Naive B cell (primary cell): ENCODE data around the gene GPX8. TPM values are rescaled to one million over a fixed set of nuclear protein-coding genes. Genes with fewer than 3 reads are reported as not detected.

ENCODE experiments used
- ATAC-seq, 2 donors: fragments of 150-1000 bp; cut with Tn5 transposase; 2 replicates each; pipeline ENCODE4 v1.10.0; 2021; ENCODE audit warnings: low read depth in 2 of 2, mild to moderate bottlenecking in 2 of 2, moderate library complexity in 2 of 2
- DNase-seq: peaks from one replicate; pipeline ENCODE4 v3.0.0; 2022
- H3K27ac Mint-ChIP-seq, 6 donors: one replicate each; pipeline ENCODE4 v1.8.0; 2020 to 2022; ENCODE audit warnings: mild to moderate bottlenecking in 6 of 6, mixed read lengths in 6 of 6, moderate library complexity in 5 of 6, inconsistent platforms in 2 of 6
- H3K27me3 Mint-ChIP-seq, 3 donors: one replicate each; pipeline ENCODE4 v1.8.0; 2021 to 2022; ENCODE audit warnings: mixed read lengths in 3 of 3, mild to moderate bottlenecking in 1 of 3
- H3K36me3 Mint-ChIP-seq, 2 donors: one replicate each; pipeline ENCODE4 v1.8.0; 2020 to 2022; ENCODE audit warnings: mixed read lengths in 2 of 2, inconsistent platforms in 1 of 2, mild to moderate bottlenecking in 1 of 2
- H3K4me1 Mint-ChIP-seq, 3 donors: one replicate each; pipeline ENCODE4 v1.8.0; 2020 to 2022; ENCODE audit warnings: mixed read lengths in 3 of 3, inconsistent platforms in 1 of 3, mild to moderate bottlenecking in 1 of 3, moderate library complexity in 1 of 3
- H3K4me3 Mint-ChIP-seq, 8 donors: one replicate each; pipeline ENCODE4 v1.8.0; 2020 to 2022; ENCODE audit warnings: mild to moderate bottlenecking in 8 of 8, mixed read lengths in 8 of 8, moderate library complexity in 8 of 8, inconsistent platforms in 2 of 8
- H3K9me3 Mint-ChIP-seq, 7 donors: one replicate each; pipeline ENCODE4 v1.8.0; 2020 to 2022; ENCODE audit warnings: mixed read lengths in 7 of 7, mild to moderate bottlenecking in 5 of 7, inconsistent platforms in 2 of 7, moderate library complexity in 1 of 7
- polyA plus RNA-seq, 6 donors: library from polyadenylated mRNA; unstranded; fragments of 300-500 nt; fragmentation: Illumina TruSeq; gene quantifications; one replicate each; pipeline ENCODE4 v1.2.3, GENCODE V29; 2021; ENCODE audit warnings: low read depth in 6 of 6

Gene GPX8
- polyA plus RNA-seq, 6 donors from 2014 or later: not detected

DNA sequence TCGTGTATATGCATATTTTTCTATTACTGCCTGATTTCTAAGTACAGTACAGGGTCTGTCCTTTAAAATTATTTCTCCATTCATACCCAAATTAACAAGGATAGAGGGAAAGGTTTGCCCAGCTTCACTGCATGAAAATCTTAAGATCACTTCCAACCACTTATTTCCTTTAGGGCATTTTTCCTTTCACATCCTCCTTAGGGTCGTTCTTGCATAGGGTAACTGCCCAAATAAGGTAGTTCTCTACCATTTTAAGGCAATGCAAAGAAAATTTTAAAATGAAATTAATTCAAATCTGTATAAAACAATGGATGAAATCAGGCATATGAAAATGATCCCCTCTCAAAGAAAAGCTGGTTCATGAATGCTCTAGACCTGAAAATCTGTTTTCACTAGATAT is 17.1 kb downstream of the GPX8 start:
- H3K9me3 Mint-ChIP-seq: peaks cover 0 to 15% (median 10%) of the 10 kb centered on the region in 7 donors
- H3K4me3 Mint-ChIP-seq: peak overlapping the region in 6 of 8 donors; percentile 48 to 82 (median 60)
- DNase-seq (peak; percentile 31), ATAC-seq (no peak)
- no peak overlapping the region for H3K27ac Mint-ChIP-seq
- H3K27me3 Mint-ChIP-seq: peaks cover 74 to 89% (median 78%) of the 10 kb centered on the region in 3 donors
- H3K36me3 Mint-ChIP-seq: peaks cover 0 to 16% of the 10 kb centered on the region in 2 donors
- H3K4me1 Mint-ChIP-seq: peaks cover 37 to 41% (median 38%) of the 10 kb centered on the region in 3 donors

DNA sequence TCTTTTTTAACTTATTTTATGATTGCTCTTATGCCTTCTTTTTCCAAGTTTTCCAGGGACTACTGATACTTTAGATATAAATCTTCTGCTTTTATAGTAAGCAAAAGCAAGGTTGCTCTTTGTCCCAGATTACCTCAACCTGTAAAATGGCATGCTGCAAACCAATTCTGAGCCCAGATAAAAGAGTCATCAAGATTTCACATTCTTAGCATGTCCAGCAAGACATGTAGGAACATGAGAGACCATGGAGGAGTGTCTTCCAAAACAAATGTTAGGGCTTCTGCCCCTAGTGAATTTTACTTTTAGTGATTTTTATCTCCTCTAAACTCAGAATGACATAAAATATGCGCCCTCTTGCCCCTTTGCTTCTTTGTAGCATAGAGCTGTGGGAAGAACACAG is 20.0 kb downstream of the GPX8 start:
- H3K36me3 Mint-ChIP-seq: peaks cover 0 to 16% of the 10 kb centered on the region in 2 donors
- DNase-seq (no peak), ATAC-seq (no peak)
- peaks cover 20 to 23% (median 22%) of the 10 kb centered on the region in 3 donors for H3K4me1 Mint-ChIP-seq
- no peak overlapping the region for H3K27ac Mint-ChIP-seq
- peaks cover 5 to 25% (median 15%) of the 10 kb centered on the region in 7 donors for H3K9me3 Mint-ChIP-seq
- H3K27me3 Mint-ChIP-seq: peaks cover 63 to 81% (median 71%) of the 10 kb centered on the region in 3 donors
- no peak overlapping the region for H3K4me3 Mint-ChIP-seq

DNA sequence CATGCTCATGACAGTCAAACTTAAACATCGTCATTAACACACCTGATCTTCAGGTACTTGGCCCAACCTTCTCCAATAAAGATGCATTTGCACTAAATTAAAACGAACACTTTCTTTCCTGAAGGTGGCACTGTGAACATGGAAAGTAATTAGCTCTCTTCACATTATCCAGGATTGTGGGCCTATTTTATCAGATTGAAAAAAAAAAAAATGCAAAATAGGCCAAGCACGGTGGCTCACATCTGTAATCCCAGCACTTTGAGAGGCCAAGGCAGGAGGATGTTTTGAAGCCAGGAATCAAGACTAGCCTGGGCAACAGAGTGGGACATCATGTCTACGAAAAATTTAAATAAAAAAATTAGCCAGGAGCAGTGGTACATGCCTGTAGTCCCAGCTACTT is 27.4 kb downstream of the GPX8 start:
- Mint-ChIP-seq H3K36me3 (no peaks in the 10 kb centered on the region), H3K27ac (no peak overlapping the region), H3K4me1 (no peaks in the 10 kb centered on the region), H3K4me3 (no peak overlapping the region), H3K27me3 (peaks cover 38 to 66% (median 63%) of the 10 kb centered on the region in 3 donors), H3K9me3 (peaks cover 0 to 13% (median 4%) of the 10 kb centered on the region in 7 donors)
- no peak for ATAC-seq
- no peak for DNase-seq

DNA sequence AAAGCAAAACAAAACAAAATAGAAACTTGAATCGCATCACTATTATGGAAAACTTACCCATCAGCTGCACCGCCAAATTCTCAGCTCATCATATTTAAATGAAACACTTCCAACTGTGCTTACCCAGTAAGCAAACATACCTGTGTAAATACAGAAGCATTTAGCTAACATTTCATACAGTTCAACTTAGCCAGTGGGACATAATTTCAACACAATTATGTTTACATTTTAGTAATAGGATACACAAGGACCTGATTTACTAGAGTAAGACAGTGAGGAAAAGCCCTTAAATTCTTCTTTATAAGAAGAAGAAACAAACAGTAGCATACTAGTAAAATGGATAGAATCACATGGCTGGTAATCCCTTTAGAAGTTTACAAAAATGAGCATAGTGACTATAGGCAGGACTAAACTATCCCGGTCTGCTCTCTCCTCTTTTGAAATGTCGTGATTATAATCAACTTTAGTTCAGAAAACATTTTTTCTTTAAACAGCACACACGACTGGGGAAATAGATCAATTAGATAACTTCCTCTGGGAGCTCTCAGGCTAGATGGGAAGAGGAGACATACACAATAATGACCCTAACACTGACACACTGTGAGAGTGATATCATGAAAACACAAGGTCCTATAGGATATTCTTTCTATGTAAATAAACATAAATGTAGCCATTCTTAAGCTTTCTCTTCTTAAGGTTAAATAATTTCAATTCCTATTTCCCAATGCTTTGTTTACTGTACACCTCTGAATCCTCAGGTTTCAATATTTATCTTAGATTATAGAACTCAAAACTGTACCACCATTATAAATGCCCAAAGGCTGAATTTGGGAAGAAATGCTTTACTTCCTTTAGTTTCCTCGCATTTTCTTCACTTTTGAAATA is 28.9 kb downstream of the GPX8 start:
- no peaks in the 10 kb centered on the region for H3K4me1 Mint-ChIP-seq
- peaks cover 0 to 6% (median 0%) of the 10 kb centered on the region in 7 donors for H3K9me3 Mint-ChIP-seq
- no peak overlapping the region for H3K27ac Mint-ChIP-seq
- no peak overlapping the region for H3K4me3 Mint-ChIP-seq
- DNase-seq: no peak
- no peak for ATAC-seq
- no peaks in the 10 kb centered on the region for H3K36me3 Mint-ChIP-seq
- peaks cover 46 to 70% (median 67%) of the 10 kb centered on the region in 3 donors for H3K27me3 Mint-ChIP-seq

DNA sequence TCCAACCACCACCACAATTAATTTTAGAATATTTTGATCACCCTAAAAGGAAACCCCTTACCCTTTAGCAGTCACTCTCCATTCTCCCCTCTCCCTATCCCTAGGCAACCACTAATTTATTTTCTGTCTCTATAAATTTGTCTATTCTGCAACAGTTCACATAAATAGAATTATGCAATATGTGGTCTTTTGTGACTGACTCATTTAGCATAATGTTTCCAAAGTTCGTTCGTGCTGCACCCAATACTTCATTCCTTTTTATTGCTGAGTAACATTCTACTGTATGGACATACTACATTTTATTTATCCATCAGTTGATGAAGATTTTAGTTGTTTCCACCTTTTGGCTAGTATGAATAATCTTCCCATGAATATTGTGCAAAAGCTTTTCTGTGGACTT is 31.2 kb downstream of the GPX8 start:
- DNase-seq: no peak
- peaks cover 47 to 55% (median 49%) of the 10 kb centered on the region in 3 donors for H3K27me3 Mint-ChIP-seq
- no peak overlapping the region for H3K4me3 Mint-ChIP-seq
- no peaks in the 10 kb centered on the region for H3K36me3 Mint-ChIP-seq
- no peak for ATAC-seq
- no peaks in the 10 kb centered on the region for H3K4me1 Mint-ChIP-seq
- peaks cover 0 to 2% (median 0%) of the 10 kb centered on the region in 7 donors for H3K9me3 Mint-ChIP-seq
- no peak overlapping the region for H3K27ac Mint-ChIP-seq

DNA sequence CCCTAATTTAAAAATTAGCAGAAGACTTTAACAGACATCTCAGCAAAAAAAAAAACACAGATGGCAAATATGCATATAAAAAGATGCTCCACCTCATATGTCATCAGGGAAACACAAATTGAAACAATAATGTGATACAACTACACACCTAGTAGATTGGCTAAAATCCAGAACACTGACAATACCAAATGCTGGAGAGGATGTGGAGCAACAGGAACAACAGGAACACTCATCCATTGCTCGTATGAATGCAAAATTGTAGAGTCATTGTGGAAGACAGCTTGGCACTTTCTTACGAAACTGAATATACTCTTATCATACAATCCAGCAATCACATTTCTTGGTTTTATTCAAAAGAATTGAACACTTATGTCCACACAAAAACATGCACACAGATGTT is 45.0 kb downstream of the GPX8 start:
- Mint-ChIP-seq H3K27me3 (peaks cover 12 to 51% (median 45%) of the 10 kb centered on the region in 3 donors), H3K4me3 (no peak overlapping the region), H3K36me3 (no peaks in the 10 kb centered on the region), H3K4me1 (no peaks in the 10 kb centered on the region), H3K9me3 (peaks cover 0 to 7% (median 5%) of the 10 kb centered on the region in 7 donors), H3K27ac (no peak overlapping the region)
- ATAC-seq (no peak), DNase-seq (no peak)

DNA sequence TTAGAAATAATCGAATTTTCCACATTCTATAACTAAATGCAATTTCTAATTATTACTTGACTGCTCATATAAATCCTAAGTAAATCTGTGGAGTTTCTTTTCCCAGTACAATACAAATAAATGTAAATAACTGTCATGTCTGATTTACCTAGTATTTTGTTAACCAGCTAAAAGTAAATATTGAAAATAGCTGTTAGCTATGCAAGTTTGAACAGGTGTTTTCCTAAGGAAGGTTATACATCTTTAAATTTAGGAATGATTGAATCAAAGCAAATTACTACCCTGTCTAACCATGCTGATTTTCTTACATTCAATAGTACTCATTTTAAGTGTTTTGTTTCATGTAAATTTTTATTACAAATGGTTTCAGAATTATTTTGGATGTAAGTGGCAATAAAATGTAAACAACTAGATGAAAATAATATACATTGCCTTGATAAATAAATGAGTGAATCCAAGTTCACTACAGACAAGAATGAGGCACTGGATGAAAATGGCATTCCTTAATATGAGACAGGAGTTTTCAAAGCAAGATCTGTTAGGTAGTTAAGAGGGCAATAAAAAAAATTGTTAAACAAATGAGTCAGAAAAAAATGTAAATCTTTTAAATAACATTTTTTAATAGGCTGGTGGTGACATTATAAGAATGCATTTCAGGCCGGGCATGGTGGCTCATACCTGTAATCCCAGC is 51.4 kb downstream of the GPX8 start:
- Mint-ChIP-seq H3K27ac (no peak overlapping the region), H3K4me1 (no peaks in the 10 kb centered on the region), H3K36me3 (no peaks in the 10 kb centered on the region), H3K27me3 (peaks cover 15 to 38% (median 18%) of the 10 kb centered on the region in 3 donors), H3K4me3 (no peak overlapping the region), H3K9me3 (no peaks in the 10 kb centered on the region)
- DNase-seq: no peak
- ATAC-seq: no peak

Other genes starting within 250 kb of the GPX8 start
- not detected for gene ESM1, start 174.6 kb upstream of the GPX8 start, polyA plus RNA-seq
- gene GZMK, start 135.9 kb upstream of the GPX8 start, polyA plus RNA-seq: 1 to 10 TPM in 1 of 6 donors, under 1 TPM in 4, not detected in 1; 0.34 to 1.1 (median 0.61) TPM
- gene GZMA, start 57.5 kb upstream of the GPX8 start, polyA plus RNA-seq: 1 to 10 TPM in 5 of 6 donors, under 1 TPM in 1; 0.80 to 5.0 (median 2.6) TPM
- gene CDC20B, start 13.0 kb downstream of the GPX8 start, polyA plus RNA-seq: not detected
- gene MCIDAS, start 67.1 kb downstream of the GPX8 start, polyA plus RNA-seq: not detected
- gene CCNO, start 73.4 kb downstream of the GPX8 start, polyA plus RNA-seq: not detected
- gene DHX29, start 147.5 kb downstream of the GPX8 start, polyA plus RNA-seq: 10 to 100 TPM in 5 of 6 donors, 1 to 10 TPM in 1; 7.0 to 19.5 (median 15.3) TPM
- 10 to 100 TPM; 15.7 to 32.8 (median 25.5) TPM for gene MTREX, start 147.8 kb downstream of the GPX8 start, polyA plus RNA-seq